Mucosa of stomach (tissue), 1 donor: ENCODE results near the gene PRRC1.

ENCODE experiments used
- H3K27me3 ChIP-seq: one replicate; pipeline ENCODE4 v1.7.0; 2013; ENCODE audit warnings: mild to moderate bottlenecking, low read length; ENCODE audit not compliant: control insufficient read depth, insufficient read depth
- H3K36me3 ChIP-seq: one replicate; pipeline ENCODE4 v1.7.0; 2013; ENCODE audit warnings: low read length; ENCODE audit not compliant: control insufficient read depth, insufficient read depth
- H3K4me1 ChIP-seq: one replicate; pipeline ENCODE4 v1.7.0; 2013; ENCODE audit warnings: mild to moderate bottlenecking, low read length; ENCODE audit not compliant: control insufficient read depth, insufficient read depth
- H3K4me3 ChIP-seq: one replicate; pipeline ENCODE4 v1.7.0; 2013; ENCODE audit warnings: low read length
- H3K9ac ChIP-seq: one replicate; pipeline ENCODE4 v1.7.0; 2013; ENCODE audit warnings: mild to moderate bottlenecking, low read length, moderate library complexity
- H3K9me3 ChIP-seq: one replicate; pipeline ENCODE4 v1.7.0; 2013; ENCODE audit warnings: mild to moderate bottlenecking, low read length, moderate library complexity; ENCODE audit not compliant: control insufficient read depth
- donor health status: Pancreatic carcinoma.

PRRC1 gene

DNA sequence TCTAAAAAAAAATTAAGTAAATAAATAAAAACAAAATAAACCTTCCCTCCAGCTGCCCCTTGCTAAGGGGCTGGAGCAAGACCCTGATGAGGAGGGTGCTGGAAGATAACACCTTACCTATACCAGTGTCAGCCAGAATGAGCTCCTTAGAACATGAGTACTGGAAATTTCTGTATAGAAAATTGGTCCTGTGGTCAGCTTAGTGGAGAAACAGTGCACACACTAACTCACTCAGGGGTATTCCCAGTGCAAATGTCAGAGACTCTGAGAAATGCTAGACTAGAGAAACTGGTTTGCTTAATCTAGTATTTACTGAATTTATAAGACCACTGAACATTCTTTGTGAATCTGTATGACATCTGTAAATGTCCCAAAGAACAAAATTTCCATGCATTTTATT, 69.4 kb downstream of the PRRC1 start:
- H3K4me1 ChIP-seq = no peaks in the 10 kb centered on the region
- no peaks in the 10 kb centered on the region for H3K36me3 ChIP-seq
- no peak overlapping the region for H3K9ac ChIP-seq
- H3K27me3 ChIP-seq = no peaks in the 10 kb centered on the region
- H3K4me3 ChIP-seq = no peak overlapping the region
- H3K9me3 ChIP-seq = no peaks in the 10 kb centered on the region

- Histone ChIP-seq H3K36me3 (no peaks in the 10 kb centered on the region), H3K4me3 (no peak overlapping the region), H3K9ac (no peak overlapping the region), H3K27me3 (no peaks in the 10 kb centered on the region), H3K4me1 (no peaks in the 10 kb centered on the region), H3K9me3 (no peaks in the 10 kb centered on the region)
These were observed 69.9 kb downstream of the PRRC1 start for GRCh38 chr5:127587246-127587917.

- no peaks in the 10 kb centered on the region for H3K4me1 ChIP-seq
- H3K36me3 ChIP-seq = no peaks in the 10 kb centered on the region
These were observed 70.9 kb downstream of the PRRC1 start for GRCh38 chr5:127588368-127588767.

DNA sequence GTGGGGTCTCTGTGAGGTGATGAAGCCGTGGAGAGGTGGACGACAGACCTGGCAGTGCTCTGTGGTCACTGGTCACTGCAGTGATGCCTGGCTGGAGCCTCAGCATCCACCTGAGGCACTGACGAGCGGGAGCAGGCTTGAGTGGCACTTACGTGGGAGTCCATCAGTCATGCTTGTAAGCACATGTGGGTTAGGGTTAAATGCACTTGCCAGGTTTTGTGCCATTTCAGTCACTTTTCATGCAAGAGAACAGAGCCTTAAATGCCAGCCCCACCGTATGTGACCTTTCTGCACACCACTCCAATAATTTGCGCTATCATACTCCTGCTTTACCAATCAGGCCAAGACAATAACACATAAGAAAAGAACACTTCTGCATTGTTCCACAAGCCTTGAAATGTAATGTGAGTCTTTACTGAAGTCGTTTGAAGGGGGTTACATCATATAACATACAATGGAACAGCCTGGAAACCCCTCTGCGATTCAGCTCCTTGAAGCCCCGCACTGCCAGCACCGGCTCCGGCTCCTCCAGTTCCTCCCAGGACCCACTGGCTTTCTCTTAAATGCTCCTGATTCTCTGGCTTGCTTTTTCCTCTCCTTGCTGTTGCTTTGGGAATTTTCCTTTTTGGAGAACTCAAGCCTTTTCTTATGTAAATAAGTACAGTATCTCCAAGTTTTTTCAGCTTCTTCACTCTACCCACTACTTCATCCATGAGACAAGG, 72.0 kb downstream of the PRRC1 start:
- Histone ChIP-seq H3K4me3 (no peak overlapping the region), H3K27me3 (no peaks in the 10 kb centered on the region), H3K9me3 (no peaks in the 10 kb centered on the region)

More at GRCh38 chr5:127588368-127588767, 70.9 kb downstream of the PRRC1 start:
- Histone ChIP-seq H3K4me3 (no peak overlapping the region), H3K9me3 (no peaks in the 10 kb centered on the region), H3K9ac (no peak overlapping the region), H3K27me3 (no peaks in the 10 kb centered on the region)

GRCh38 chr5:127590156-127590722, 72.8 kb downstream of the PRRC1 start:
- H3K4me1 ChIP-seq = no peaks in the 10 kb centered on the region
- no peaks in the 10 kb centered on the region for H3K9me3 ChIP-seq
- H3K27me3 ChIP-seq = no peaks in the 10 kb centered on the region
- H3K9ac ChIP-seq = no peak overlapping the region
- no peaks in the 10 kb centered on the region for H3K36me3 ChIP-seq
- no peak overlapping the region for H3K4me3 ChIP-seq

More for the DNA sequence above, 72.0 kb downstream of the PRRC1 start:
- H3K4me1 ChIP-seq = no peaks in the 10 kb centered on the region
- H3K9ac ChIP-seq = no peak overlapping the region
- no peaks in the 10 kb centered on the region for H3K36me3 ChIP-seq

DNA sequence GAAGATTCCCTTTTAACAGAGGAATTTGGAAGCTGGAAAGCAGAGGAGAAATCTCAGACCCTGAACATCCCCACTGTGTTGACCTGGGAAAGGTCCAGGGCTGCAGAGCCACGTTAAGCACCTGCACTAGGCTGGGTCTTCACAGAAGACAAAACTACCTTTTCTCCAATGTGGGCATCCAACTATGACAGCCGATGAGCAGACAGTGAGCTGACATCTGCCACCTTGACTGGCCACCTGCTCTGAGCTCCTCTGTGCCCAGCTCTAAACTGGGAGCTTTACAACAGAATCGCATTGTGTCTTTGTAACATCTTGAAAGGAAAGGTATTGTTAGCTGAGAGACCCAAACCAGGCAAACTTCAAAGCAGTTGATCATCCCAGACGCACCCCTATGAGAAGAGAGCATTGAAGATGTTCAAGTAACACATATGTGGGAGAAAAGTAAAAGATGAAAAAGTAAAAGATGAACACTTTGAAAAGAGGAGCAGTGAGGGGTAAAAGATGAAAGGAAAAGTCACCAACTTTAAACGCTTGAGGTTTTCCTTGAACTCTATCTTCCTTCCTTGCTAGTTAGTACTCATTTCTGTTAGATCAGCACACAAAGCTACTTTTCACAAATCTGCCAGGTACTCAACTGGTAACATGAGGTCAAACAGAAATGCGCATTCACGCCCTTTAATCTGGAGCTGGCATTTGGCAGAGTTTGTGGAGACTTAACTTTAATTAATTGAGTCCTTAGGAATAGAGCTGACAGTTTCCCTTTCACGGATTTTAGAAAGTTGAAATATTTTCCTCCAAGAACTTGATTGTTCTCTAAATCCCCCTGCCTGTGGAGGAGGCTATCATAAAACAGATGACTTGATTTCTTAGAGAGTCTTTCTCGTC, 78.3 kb downstream of the PRRC1 start:
- no peaks in the 10 kb centered on the region for H3K36me3 ChIP-seq
- no peak overlapping the region for H3K4me3 ChIP-seq
- no peaks in the 10 kb centered on the region for H3K9me3 ChIP-seq
- H3K27me3 ChIP-seq = no peaks in the 10 kb centered on the region
- no peaks in the 10 kb centered on the region for H3K4me1 ChIP-seq
- H3K9ac ChIP-seq = no peak overlapping the region

GRCh38 chr5:127596501-127596900, 79.1 kb downstream of the PRRC1 start:
- Histone ChIP-seq H3K9me3 (no peaks in the 10 kb centered on the region), H3K36me3 (no peaks in the 10 kb centered on the region), H3K9ac (no peak overlapping the region), H3K4me1 (no peaks in the 10 kb centered on the region), H3K4me3 (no peak overlapping the region), H3K27me3 (no peaks in the 10 kb centered on the region)

DNA sequence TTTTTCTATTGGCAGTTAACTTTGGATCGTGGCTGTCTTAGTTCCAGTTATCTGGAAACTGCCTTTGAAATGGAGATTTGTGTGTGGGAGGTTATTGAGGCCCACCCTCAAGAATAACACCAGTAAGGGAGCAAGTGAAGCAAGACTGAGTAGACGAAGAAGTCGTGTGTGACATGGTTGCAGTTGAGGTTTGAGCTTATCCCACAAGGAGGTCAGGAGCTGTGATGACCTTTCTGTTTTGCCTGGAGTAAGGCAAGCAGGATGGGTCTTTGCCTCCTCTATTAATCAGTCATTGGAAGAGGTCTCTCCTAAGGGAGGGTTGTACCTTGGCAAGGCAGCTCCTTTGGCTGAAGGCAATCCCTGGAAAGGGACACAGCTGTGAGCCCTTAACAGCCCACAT, 81.9 kb downstream of the PRRC1 start:
- Histone ChIP-seq H3K27me3 (no peaks in the 10 kb centered on the region), H3K9ac (no peak overlapping the region), H3K36me3 (no peaks in the 10 kb centered on the region), H3K4me3 (no peak overlapping the region), H3K9me3 (no peaks in the 10 kb centered on the region), H3K4me1 (no peaks in the 10 kb centered on the region)

- Histone ChIP-seq H3K9ac (no peak overlapping the region), H3K9me3 (no peaks in the 10 kb centered on the region), H3K27me3 (no peaks in the 10 kb centered on the region), H3K36me3 (no peaks in the 10 kb centered on the region), H3K4me1 (no peaks in the 10 kb centered on the region), H3K4me3 (no peak overlapping the region)
These were observed 82.4 kb downstream of the PRRC1 start for GRCh38 chr5:127599847-127600246.

DNA sequence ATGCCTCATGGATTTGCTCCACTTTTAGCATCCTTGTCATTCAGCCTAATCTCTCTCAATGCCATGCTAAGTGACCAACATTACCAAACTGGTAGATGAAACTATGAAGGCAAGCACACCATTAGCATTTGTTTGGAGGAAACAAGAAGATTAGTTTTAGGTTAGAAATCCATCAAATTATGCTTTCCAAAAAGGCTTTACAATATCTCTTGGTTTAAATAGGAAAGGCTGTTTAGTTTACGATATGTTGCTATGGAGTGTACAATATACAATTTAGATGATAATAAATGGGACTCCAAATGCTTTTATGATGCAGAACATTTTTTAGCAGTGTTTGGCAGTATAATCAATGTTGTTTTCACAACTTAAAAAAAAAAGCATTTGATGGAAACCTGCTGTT, 83.7 kb downstream of the PRRC1 start:
- H3K27me3 ChIP-seq = no peaks in the 10 kb centered on the region

GRCh38 chr5:127601601-127602000, 84.2 kb downstream of the PRRC1 start:
- no peaks in the 10 kb centered on the region for H3K4me1 ChIP-seq
- H3K9me3 ChIP-seq = no peaks in the 10 kb centered on the region
- H3K4me3 ChIP-seq = no peak overlapping the region
- H3K36me3 ChIP-seq = no peaks in the 10 kb centered on the region
- no peaks in the 10 kb centered on the region for H3K27me3 ChIP-seq
- H3K9ac ChIP-seq = no peak overlapping the region

More for the DNA sequence above, 83.7 kb downstream of the PRRC1 start:
- Histone ChIP-seq H3K4me1 (no peaks in the 10 kb centered on the region), H3K36me3 (no peaks in the 10 kb centered on the region), H3K9me3 (no peaks in the 10 kb centered on the region), H3K9ac (no peak overlapping the region), H3K4me3 (no peak overlapping the region)

DNA sequence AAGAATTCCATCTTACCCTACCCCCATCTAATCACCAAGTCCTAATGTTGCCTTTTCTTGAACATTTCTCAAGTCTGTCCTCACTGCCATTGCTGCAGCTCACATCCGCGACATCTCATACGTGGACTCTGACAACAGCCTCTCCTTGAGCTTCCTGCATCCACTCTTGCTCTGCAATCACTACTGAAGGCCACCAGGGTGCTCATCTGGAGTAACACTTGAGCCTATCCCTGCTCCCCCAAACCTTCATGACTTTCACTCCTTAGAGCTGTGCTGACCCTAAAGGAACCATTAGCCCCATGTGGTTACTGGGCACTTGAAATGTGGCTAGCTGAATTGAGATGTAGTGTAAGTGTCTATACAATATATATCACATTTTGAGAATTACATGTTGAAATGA, 85.0 kb downstream of the PRRC1 start:
- H3K27me3 ChIP-seq = no peaks in the 10 kb centered on the region

More for the DNA sequence above, 85.0 kb downstream of the PRRC1 start:
- H3K36me3 ChIP-seq = no peaks in the 10 kb centered on the region
- H3K9ac ChIP-seq = no peak overlapping the region
- no peaks in the 10 kb centered on the region for H3K4me1 ChIP-seq
- H3K9me3 ChIP-seq = no peaks in the 10 kb centered on the region
- H3K4me3 ChIP-seq = no peak overlapping the region
